ENCODE data around the gene SMARCA2. TPM values are rescaled to one million over a fixed set of nuclear protein-coding genes. Genes with fewer than 3 reads are reported as not detected.
A peak's percentile ranks its signal among the peaks of the same experiment; 100 is the strongest.

Gene SMARCA2
- polyA plus RNA-seq, 3 donors, result 89.2 to 129 (median 121) TPM

- DNase-seq (ENCODE audit: extremely low read depth in 1 of 11, low read depth in 9 of 11, low spot score in 4 of 11), result no peak
These were observed 163.0 kb downstream of the SMARCA2 start for GRCh38 chr9:2178034-2178734.

DNA sequence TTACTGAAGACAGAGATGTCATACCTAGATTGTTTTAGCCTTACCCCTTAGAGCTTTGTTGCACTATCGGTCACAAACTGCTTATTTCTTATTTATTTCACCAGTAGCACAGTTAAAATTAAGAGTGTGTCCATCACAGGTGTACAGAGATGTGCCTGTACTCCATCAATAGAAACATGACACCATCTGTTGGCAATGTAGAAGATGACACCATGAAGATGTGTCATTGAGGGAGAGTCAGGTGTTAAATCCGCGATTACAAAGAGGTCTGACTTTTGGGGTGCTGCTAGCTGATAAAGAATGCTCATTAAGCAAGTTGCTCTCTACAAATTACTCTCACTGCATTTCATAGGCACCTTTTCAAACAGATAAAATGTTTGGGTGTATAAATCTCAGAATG is 164.4 kb downstream of the SMARCA2 start:
- no peak for DNase-seq (ENCODE audit: extremely low read depth in 1 of 11, low read depth in 9 of 11, low spot score in 4 of 11)

DNA sequence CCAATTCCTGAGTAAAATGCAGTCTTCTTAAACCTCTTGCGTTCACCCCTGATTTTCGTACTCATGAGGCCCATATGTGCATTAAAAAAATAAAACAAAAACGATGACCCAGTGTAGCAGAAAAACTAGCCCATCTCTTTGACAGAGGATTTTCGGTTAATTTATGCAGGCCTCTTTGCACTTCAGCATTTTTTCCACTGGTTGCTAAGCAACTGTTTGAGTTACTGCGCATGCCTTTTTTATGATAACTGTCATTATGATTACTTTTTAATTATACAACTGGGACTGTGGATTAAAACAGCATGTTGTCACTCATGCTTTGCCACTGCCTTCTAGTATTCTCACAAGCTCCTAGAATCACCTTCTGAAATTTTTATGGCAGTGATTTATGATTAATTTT is 165.0 kb downstream of the SMARCA2 start:
- peak in 4 of 11 donors; percentile 20 to 54 (median 32) for DNase-seq (ENCODE audit: extremely low read depth in 1 of 11, low read depth in 9 of 11, low spot score in 4 of 11)

DNA sequence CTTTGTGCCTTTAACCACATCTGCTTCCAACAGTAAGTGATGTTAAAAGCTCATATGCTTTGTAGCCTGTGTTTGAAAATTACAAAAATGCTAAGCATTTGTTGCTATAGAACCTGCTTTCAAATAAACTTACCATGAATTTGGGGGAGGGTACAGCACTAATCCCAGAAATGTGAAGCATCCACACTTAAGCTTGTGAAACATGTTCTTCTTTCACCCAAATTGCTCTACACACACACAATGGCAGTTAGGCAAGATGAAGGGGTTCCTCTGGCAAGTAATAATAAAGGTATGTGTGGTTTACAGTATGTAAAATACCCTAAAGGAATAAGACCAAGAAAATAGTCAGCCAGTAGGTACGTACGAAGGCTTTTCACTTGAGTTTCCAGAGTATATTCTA is 165.6 kb downstream of the SMARCA2 start:
- DNase-seq (ENCODE audit: extremely low read depth in 1 of 11, low read depth in 9 of 11, low spot score in 4 of 11), result no peak

DNA sequence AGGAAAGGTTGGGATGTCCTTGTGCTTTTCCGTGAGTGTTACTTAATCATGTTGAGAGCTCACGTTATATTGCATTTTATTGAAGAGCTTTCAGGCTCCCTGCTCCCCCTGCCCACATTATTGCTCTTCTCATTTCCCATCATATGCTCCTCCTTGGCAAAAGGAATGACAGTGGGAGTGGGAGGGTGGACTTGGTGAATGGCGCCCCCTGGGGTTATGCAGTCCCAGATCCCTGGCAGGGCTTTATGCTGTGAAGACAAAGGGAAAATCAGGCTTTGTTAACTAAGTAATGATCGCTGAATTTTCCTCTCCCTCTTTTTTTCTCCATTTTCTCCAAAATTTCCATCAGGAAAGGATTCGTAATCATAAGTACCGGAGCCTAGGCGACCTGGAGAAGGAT is 166.6 kb downstream of the SMARCA2 start:
- DNase-seq (ENCODE audit: extremely low read depth in 1 of 11, low read depth in 9 of 11, low spot score in 4 of 11), result no peak

DNA sequence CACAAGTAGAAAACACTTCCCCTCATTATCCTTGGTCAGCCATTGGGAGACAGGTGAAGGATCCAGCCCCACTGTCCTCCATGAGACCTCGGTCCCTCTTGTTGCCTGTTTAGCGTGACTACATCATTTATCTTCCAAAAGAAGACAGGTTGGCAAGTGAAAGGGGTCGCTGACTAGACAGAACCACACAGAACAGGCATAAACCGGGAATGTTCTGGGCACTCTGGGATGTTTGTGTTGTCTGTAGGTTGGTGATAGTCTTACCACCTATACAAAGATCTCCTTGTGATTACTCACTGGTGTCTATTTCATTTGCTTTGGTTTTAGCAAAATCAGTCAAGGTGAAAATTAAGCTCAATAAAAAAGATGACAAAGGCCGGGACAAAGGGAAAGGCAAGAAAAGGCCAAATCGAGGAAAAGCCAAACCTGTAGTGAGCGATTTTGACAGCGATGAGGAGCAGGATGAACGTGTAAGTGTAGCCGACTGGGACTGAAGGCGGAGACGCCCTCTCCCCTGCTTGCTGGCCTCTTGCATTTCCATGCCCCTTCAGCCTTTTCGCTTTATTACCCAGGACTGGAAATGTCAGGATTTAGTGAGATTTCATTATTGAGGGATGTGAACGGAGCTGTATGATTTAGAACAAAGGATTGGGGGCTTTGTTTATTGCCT is 175.9 kb downstream of the SMARCA2 start:
- DNase-seq (ENCODE audit: extremely low read depth in 1 of 11, low read depth in 9 of 11, low spot score in 4 of 11), result no peak

DNA sequence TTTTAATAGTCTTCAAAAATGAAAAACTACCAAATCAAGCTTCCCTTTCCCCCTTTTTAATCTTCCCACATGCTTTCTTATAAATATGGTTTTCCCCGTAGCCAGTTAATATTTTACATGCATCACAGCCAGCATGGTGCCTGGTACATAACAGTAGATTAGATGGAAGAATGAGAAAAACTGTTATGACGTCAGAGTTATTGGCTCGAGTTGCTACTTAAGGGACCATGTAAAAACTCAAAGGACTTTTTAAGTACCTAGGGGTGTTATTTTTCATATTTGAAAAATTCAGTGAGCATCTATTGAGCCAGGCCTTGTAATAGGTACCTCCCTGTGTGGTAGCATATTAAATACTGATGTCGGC is 176.4 kb downstream of the SMARCA2 start:
- no peak for DNase-seq (ENCODE audit: extremely low read depth in 1 of 11, low read depth in 9 of 11, low spot score in 4 of 11)

DNA sequence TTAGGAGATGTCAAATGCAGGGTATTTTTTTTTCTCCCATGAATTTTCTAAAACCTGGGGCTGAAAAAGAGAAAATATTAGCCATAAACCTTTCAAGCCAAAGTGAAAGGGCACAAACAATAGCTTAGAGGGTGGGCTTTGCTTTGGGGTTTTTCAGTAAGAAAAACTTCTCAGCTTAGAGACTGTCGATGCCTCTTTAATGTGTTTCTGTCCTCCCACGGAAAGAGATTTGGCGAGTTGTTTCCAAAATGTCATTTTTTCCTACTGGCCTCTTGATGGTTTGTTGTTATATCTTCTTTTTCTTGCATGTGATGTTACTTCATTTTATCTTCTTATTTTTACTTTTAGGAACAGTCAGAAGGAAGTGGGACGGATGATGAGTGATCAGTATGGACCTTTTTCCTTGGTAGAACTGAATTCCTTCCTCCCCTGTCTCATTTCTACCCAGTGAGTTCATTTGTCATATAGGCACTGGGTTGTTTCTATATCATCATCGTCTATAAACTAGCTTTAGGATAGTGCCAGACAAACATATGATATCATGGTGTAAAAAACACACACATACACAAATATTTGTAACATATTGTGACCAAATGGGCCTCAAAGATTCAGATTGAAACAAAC is 177.3 kb downstream of the SMARCA2 start:
- no peak for DNase-seq (ENCODE audit: extremely low read depth in 1 of 11, low read depth in 9 of 11, low spot score in 4 of 11)

DNA sequence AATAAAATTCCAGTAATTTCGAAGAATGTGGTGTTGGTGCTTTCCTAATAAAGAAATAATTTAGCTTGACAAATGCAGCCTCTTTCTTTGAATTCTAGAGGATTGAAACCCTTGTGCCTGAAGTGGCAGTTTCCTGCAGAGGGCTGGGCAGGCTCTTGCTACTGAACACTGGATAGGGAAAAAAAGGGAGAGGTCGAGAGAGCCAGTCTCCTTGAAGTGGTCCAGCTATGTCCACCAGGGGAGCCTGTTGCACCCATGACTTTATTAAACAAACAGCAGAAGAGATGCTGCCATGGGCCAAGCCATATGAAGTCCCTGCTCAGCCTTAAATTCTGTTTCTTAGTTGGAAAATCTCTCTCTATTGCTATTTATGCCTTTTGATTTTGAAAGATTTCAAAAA is 178.4 kb downstream of the SMARCA2 start:
- no peak for DNase-seq (ENCODE audit: extremely low read depth in 1 of 11, low read depth in 9 of 11, low spot score in 4 of 11)

DNA sequence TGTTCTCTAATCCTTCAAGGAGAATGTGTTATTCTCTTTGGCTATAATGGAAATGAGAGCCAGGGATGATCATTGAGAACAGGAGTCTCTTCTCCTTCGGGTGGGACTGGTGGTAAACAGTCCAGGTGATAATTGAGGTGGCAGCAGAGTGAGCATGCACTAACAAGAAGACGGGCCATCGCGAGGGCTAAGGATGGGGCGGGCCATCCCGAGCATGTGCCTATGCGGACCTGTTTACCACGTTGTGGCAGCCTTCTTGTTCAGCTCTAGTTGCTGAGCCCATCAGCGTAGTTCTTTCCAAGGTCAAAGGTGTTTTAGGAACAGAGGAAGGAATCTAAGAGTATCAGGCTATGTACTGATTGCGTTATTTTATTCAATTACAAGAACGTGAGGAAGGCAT is 180.1 kb downstream of the SMARCA2 start:
- DNase-seq (ENCODE audit: extremely low read depth in 1 of 11, low read depth in 9 of 11, low spot score in 4 of 11), result no peak

GRCh38 chr9:2196757-2197156 is 181.6 kb downstream of the SMARCA2 start:
- no peak for DNase-seq (ENCODE audit: extremely low read depth in 1 of 11, low read depth in 9 of 11, low spot score in 4 of 11)

GRCh38 chr9:2198956-2199635 is 183.9 kb downstream of the SMARCA2 start:
- DNase-seq (ENCODE audit: extremely low read depth in 1 of 11, low read depth in 9 of 11, low spot score in 4 of 11), result no peak

DNA sequence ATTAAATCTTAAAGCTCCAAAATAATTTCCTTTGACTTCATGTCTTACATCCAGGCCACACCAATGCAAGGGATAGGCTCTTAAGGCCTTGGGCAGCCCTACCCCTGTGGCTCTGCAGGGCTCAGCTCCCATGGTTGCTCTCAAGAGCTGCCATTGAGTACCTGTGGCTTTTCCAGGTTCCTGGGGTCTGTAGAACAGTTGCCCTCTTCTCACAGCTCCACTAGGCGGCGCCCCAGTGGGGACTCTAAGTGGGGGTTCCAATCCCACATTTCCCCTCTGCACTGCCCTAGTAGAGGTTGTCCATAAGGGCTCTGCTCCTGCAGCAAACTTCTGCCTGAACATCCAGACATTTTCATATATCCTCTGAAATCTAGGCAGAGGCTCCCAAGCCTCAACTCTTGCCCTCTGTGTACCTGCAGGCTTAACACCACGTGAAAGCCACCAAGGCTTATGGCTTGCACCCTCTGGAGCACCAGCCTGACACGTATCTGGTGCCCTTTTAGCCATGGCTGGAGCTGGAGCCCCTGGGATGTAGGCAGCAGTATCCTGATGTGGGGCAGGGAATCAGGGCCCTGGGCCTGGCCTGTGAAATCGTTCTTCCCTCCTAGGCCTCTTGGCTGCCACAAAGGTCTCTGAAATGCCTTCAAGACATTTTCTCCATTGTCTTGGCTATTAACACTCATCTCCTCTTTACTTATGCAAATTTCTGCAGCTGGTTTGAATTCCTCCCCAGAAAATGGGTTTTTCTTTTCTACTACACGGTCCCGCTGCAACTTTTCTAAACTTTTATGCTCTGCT is 185.1 kb downstream of the SMARCA2 start:
- no peak for DNase-seq (ENCODE audit: extremely low read depth in 1 of 11, low read depth in 9 of 11, low spot score in 4 of 11)

DNA sequence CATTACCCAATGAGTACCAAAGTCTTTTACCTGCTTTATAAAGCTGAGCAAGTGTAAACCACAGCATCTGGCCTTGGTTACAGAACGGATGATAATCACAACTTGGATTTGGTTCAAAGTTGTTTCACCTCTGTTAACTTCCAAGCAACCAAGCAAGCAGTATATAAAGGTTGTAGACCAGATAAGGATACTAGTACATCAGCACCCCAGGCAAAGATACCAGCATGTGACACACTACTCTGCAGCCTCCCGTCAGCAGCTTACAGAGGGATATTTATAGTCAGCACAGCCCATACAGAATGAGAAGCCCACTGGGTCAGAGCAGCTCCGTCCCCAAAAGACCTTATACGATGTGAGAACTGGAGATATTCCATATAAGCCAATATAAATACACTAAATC is 193.3 kb downstream of the SMARCA2 start:
- DNase-seq (ENCODE audit: extremely low read depth in 1 of 11, low read depth in 9 of 11, low spot score in 4 of 11), result no peak

DNA sequence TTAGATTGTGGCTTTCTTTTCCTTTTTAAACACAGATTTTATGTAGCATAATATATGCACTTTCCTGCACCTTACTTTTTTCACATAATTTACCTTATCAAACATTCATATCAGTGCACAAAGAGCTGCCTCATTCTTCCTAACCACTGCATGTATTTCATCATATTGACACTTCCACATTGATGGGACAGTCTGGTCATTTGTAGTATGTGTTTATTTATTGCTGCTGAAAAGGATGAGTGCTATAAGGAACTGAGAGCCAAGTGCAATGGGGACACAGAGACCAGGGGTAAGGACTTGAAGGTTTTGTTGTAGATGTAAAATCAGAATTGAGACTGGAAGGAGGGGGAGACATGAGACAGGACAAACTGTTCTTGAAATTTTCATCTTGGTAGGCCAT is 193.8 kb downstream of the SMARCA2 start:
- no peak for DNase-seq (ENCODE audit: extremely low read depth in 1 of 11, low read depth in 9 of 11, low spot score in 4 of 11)

- no peak for DNase-seq (ENCODE audit: extremely low read depth in 1 of 11, low read depth in 9 of 11, low spot score in 4 of 11)
These were observed 194.3 kb downstream of the SMARCA2 start for GRCh38 chr9:2209400-2209799.

- DNase-seq (ENCODE audit: extremely low read depth in 1 of 11, low read depth in 9 of 11, low spot score in 4 of 11), result no peak
These were observed 195.1 kb downstream of the SMARCA2 start for GRCh38 chr9:2210201-2210600.

GRCh38 chr9:2213830-2214468 is 198.8 kb downstream of the SMARCA2 start:
- no peak for DNase-seq (ENCODE audit: extremely low read depth in 1 of 11, low read depth in 9 of 11, low spot score in 4 of 11)

- DNase-seq (ENCODE audit: extremely low read depth in 1 of 11, low read depth in 9 of 11, low spot score in 4 of 11), result no peak
These were observed 199.6 kb downstream of the SMARCA2 start for GRCh38 chr9:2214707-2215106.

Measured in renal cortex interstitium (tissue), 11 donors.